Activated CD4-positive, alpha-beta T cell treated with anti-CD3 and anti-CD28 coated beads, Interleukin-2, amount 10 ng/mL, durations not matched to agents 7 days and 5 days (primary cell): ENCODE measurements around the gene PROK1. TPM values are rescaled to one million over a fixed set of nuclear protein-coding genes. Genes with fewer than 3 reads are reported as not detected.
A peak's percentile ranks its signal among the peaks of the same experiment; 100 is the strongest.

Source experiments
- CTCF ChIA-PET: fragments of 350-600 bp; sonication (Branson Sonifier 250); formaldehyde crosslinking; loops from one replicate; lab custom pipeline; 2021; ENCODE audit warnings: antibody characterized with exemption; lab: Charles Lee
- POLR2A ChIA-PET: fragments of 350-600 bp; sonication (Branson Sonifier 250); formaldehyde crosslinking; loops from one replicate; lab custom pipeline; 2021; ENCODE audit warnings: antibody characterized with exemption; lab: Charles Lee
- DNase-seq: peaks from one replicate; pipeline ENCODE4 v3.0.0-alpha.2; 2020
- H3K27ac Mint-ChIP-seq: one replicate; pipeline ENCODE4 v1.8.0; 2021; ENCODE audit warnings: mild to moderate bottlenecking, moderate library complexity, mixed read lengths
- H3K27me3 Mint-ChIP-seq: one replicate; pipeline ENCODE4 v1.8.0; 2021; ENCODE audit warnings: mixed read lengths
- H3K36me3 Mint-ChIP-seq: one replicate; pipeline ENCODE4 v1.8.0; 2021; ENCODE audit warnings: low read depth, mixed read lengths
- H3K4me1 Mint-ChIP-seq: one replicate; pipeline ENCODE4 v1.8.0; 2021; ENCODE audit warnings: mixed read lengths
- H3K4me3 Mint-ChIP-seq: one replicate; pipeline ENCODE4 v1.8.0; 2021; ENCODE audit warnings: mild to moderate bottlenecking, moderate library complexity, mixed read lengths
- H3K9me3 Mint-ChIP-seq: one replicate; pipeline ENCODE4 v1.8.0; 2021; ENCODE audit warnings: mixed read lengths
- total RNA-seq, 2 experiments: library from RNA; stranded (reverse); gene quantifications; one replicate each; pipeline ENCODE4 v1.2.3, GENCODE V29; 2021

Gene PROK1
- total RNA-seq, 2 experiments from 2014 or later: not detected

- H3K27me3 Mint-ChIP-seq: peaks cover 3% of the 10 kb centered on the region
- CTCF ChIA-PET: interaction anchor here (2.2 kb wide), 1 partner anchor 10 kb away, joined by 5 read pairs; no protein-coding TSS in a partner anchor
- DNase-seq: no peak
- no peak overlapping the region for H3K27ac Mint-ChIP-seq
- no peak overlapping the region for H3K4me3 Mint-ChIP-seq
- POLR2A ChIA-PET: no interaction called here
- H3K36me3 Mint-ChIP-seq: no peaks in the 10 kb centered on the region
- H3K9me3 Mint-ChIP-seq: no peaks in the 10 kb centered on the region
- H3K4me1 Mint-ChIP-seq: no peaks in the 10 kb centered on the region
Measured at GRCh38 chr1:110485725-110486124, 34.8 kb downstream of the PROK1 start.

- ChIA-PET CTCF (no interaction called here), POLR2A (no interaction called here)
- H3K27ac Mint-ChIP-seq: no peak overlapping the region
- no peaks in the 10 kb centered on the region for H3K4me1 Mint-ChIP-seq
- DNase-seq: no peak
- no peaks in the 10 kb centered on the region for H3K36me3 Mint-ChIP-seq
- H3K4me3 Mint-ChIP-seq: no peak overlapping the region
- peaks cover 3% of the 10 kb centered on the region for H3K27me3 Mint-ChIP-seq
- no peaks in the 10 kb centered on the region for H3K9me3 Mint-ChIP-seq
Measured at GRCh38 chr1:110487726-110488125, 36.8 kb downstream of the PROK1 start.

GRCh38 chr1:110488161-110488560 lies 37.2 kb downstream of the PROK1 start:
- no peaks in the 10 kb centered on the region for H3K36me3 Mint-ChIP-seq
- CTCF ChIA-PET: no interaction called here
- POLR2A ChIA-PET: no interaction called here
- no peaks in the 10 kb centered on the region for H3K9me3 Mint-ChIP-seq
- no peak overlapping the region for H3K4me3 Mint-ChIP-seq
- no peak overlapping the region for H3K27ac Mint-ChIP-seq
- no peaks in the 10 kb centered on the region for H3K4me1 Mint-ChIP-seq
- H3K27me3 Mint-ChIP-seq: peaks cover 3% of the 10 kb centered on the region
- no peak for DNase-seq

GRCh38 chr1:110488867-110489266 lies 37.9 kb downstream of the PROK1 start:
- Mint-ChIP-seq H3K27me3 (peaks cover under 1% of the 10 kb centered on the region), H3K9me3 (no peaks in the 10 kb centered on the region), H3K36me3 (no peaks in the 10 kb centered on the region), H3K4me1 (no peaks in the 10 kb centered on the region), H3K27ac (no peak overlapping the region), H3K4me3 (no peak overlapping the region)
- no peak for DNase-seq
- CTCF ChIA-PET: no interaction called here
- POLR2A ChIA-PET: no interaction called here

GRCh38 chr1:110489406-110489805 lies 38.5 kb downstream of the PROK1 start:
- DNase-seq: no peak
- Mint-ChIP-seq H3K27ac (no peak overlapping the region), H3K27me3 (no peaks in the 10 kb centered on the region), H3K9me3 (no peaks in the 10 kb centered on the region), H3K4me3 (no peak overlapping the region), H3K36me3 (no peaks in the 10 kb centered on the region), H3K4me1 (no peaks in the 10 kb centered on the region)
- CTCF ChIA-PET: interaction anchor here (0.9 kb wide), 1 partner anchor 76 kb away, joined by 3 read pairs; no protein-coding TSS in a partner anchor
- POLR2A ChIA-PET: no interaction called here

- Mint-ChIP-seq H3K4me1 (no peaks in the 10 kb centered on the region), H3K4me3 (no peak overlapping the region), H3K27me3 (no peaks in the 10 kb centered on the region), H3K27ac (no peak overlapping the region), H3K36me3 (no peaks in the 10 kb centered on the region), H3K9me3 (no peaks in the 10 kb centered on the region)
- ChIA-PET POLR2A (no interaction called here), CTCF (interaction anchor here (0.9 to 1.6 kb wide), 2 partner anchors 30 to 77 kb away, joined by 3 to 4 read pairs; no protein-coding TSS in a partner anchor)
- no peak for DNase-seq
Measured at GRCh38 chr1:110489973-110490542, 39.1 kb downstream of the PROK1 start.

- Mint-ChIP-seq H3K36me3 (no peaks in the 10 kb centered on the region), H3K27ac (no peak overlapping the region), H3K4me1 (no peaks in the 10 kb centered on the region), H3K27me3 (no peaks in the 10 kb centered on the region), H3K4me3 (no peak overlapping the region), H3K9me3 (no peaks in the 10 kb centered on the region)
- CTCF ChIA-PET: interaction anchor here (1.5 to 1.6 kb wide), 2 partner anchors 31 to 283 kb away, joined by 4 to 7 read pairs; no protein-coding TSS in a partner anchor
- POLR2A ChIA-PET: no interaction called here
- no peak for DNase-seq
Measured at GRCh38 chr1:110490791-110491451, 40.0 kb downstream of the PROK1 start.

- H3K27me3 Mint-ChIP-seq: no peaks in the 10 kb centered on the region
- POLR2A ChIA-PET: no interaction called here
- H3K27ac Mint-ChIP-seq: no peak overlapping the region
- CTCF ChIA-PET: interaction anchor here (0.5 to 1.5 kb wide), 3 partner anchors 280 to 1890 kb away, joined by 3 to 7 read pairs (median 4); no protein-coding TSS in a partner anchor
- no peaks in the 10 kb centered on the region for H3K4me1 Mint-ChIP-seq
- no peak for DNase-seq
- H3K4me3 Mint-ChIP-seq: no peak overlapping the region
- H3K36me3 Mint-ChIP-seq: no peaks in the 10 kb centered on the region
- no peaks in the 10 kb centered on the region for H3K9me3 Mint-ChIP-seq
Measured at GRCh38 chr1:110492573-110492972, 41.6 kb downstream of the PROK1 start.

- Mint-ChIP-seq H3K27ac (no peak overlapping the region), H3K36me3 (no peaks in the 10 kb centered on the region), H3K4me3 (no peak overlapping the region), H3K27me3 (no peaks in the 10 kb centered on the region), H3K9me3 (no peaks in the 10 kb centered on the region), H3K4me1 (no peaks in the 10 kb centered on the region)
- DNase-seq: no peak
- CTCF ChIA-PET: interaction anchor here (0.5 kb wide), 1 partner anchor 1889 kb away, joined by 3 read pairs; no protein-coding TSS in a partner anchor
- POLR2A ChIA-PET: no interaction called here
Measured at GRCh38 chr1:110493059-110493699, 42.2 kb downstream of the PROK1 start.

GRCh38 chr1:110494036-110494435 lies 43.1 kb downstream of the PROK1 start:
- no peaks in the 10 kb centered on the region for H3K36me3 Mint-ChIP-seq
- H3K27me3 Mint-ChIP-seq: no peaks in the 10 kb centered on the region
- H3K9me3 Mint-ChIP-seq: no peaks in the 10 kb centered on the region
- H3K4me1 Mint-ChIP-seq: no peaks in the 10 kb centered on the region
- CTCF ChIA-PET: interaction anchor here (0.6 to 4.6 kb wide), 2 partner anchors 285 to 297 kb away, joined by 4 to 48 read pairs; partner anchors contain the start of gene KCNC4
- POLR2A ChIA-PET: no interaction called here
- DNase-seq: no peak
- H3K4me3 Mint-ChIP-seq: no peak overlapping the region
- no peak overlapping the region for H3K27ac Mint-ChIP-seq

- Mint-ChIP-seq H3K4me1 (no peaks in the 10 kb centered on the region), H3K27me3 (no peaks in the 10 kb centered on the region), H3K27ac (no peak overlapping the region), H3K36me3 (no peaks in the 10 kb centered on the region), H3K4me3 (no peak overlapping the region), H3K9me3 (no peaks in the 10 kb centered on the region)
- no peak for DNase-seq
- ChIA-PET CTCF (interaction anchor here (0.6 to 4.6 kb wide), 20 partner anchors 9 to 940 kb away, joined by 3 to 48 read pairs (median 5); partner anchors contain the start of genes KCNA10, KCNA2 and KCNC4), POLR2A (no interaction called here)
Measured at GRCh38 chr1:110494522-110495406, 43.8 kb downstream of the PROK1 start.

- Mint-ChIP-seq H3K4me1 (peaks cover 4% of the 10 kb centered on the region), H3K27ac (no peak overlapping the region), H3K36me3 (no peaks in the 10 kb centered on the region), H3K4me3 (no peak overlapping the region), H3K27me3 (no peaks in the 10 kb centered on the region), H3K9me3 (no peaks in the 10 kb centered on the region)
- ChIA-PET CTCF (interaction anchor here (0.5 to 4.6 kb wide), 45 partner anchors 9 to 415 kb away, joined by 3 to 48 read pairs (median 5); partner anchors contain the start of genes KCNA10, KCNA2 and KCNC4), POLR2A (no interaction called here)
- DNase-seq: peak; percentile 86
Measured at GRCh38 chr1:110495926-110496600, 45.1 kb downstream of the PROK1 start.
